Embryonic facial prominence (tissue), 1 donor: ENCODE data around the gene ECT2.
"Not testable (repeated sequence)": the region's sequence is repeated elsewhere in the genome, so short reads cannot be mapped to it uniquely, and the experiment has no call there.

Experiments
- DNase-seq: peaks from one replicate; pipeline ENCODE4 v3.0.0-alpha.2; 2016; ENCODE audit errors: extremely low spot score

Gene ECT2

GRCh38 chr3:172808969-172809546 is 58.5 kb downstream of the ECT2 start:
- peak; percentile 46 for DNase-seq

GRCh38 chr3:172811099-172811498 is 60.6 kb downstream of the ECT2 start:
- no peak for DNase-seq

- no peak for DNase-seq
Observed at GRCh38 chr3:172813462-172813861, 62.9 kb downstream of the ECT2 start.

- no peak for DNase-seq
Observed at GRCh38 chr3:172814738-172815137, 64.2 kb downstream of the ECT2 start.

- DNase-seq = no peak
Observed at GRCh38 chr3:172815857-172816256, 65.3 kb downstream of the ECT2 start.

GRCh38 chr3:172816281-172816680 is 65.8 kb downstream of the ECT2 start:
- no peak for DNase-seq

GRCh38 chr3:172816968-172817367 is 66.4 kb downstream of the ECT2 start:
- no peak for DNase-seq

GRCh38 chr3:172820492-172820891 is 70.0 kb downstream of the ECT2 start:
- no peak for DNase-seq

GRCh38 chr3:172824229-172824628 is 73.7 kb downstream of the ECT2 start:
- DNase-seq = no peak

- not testable (repeated sequence) for DNase-seq
Observed at GRCh38 chr3:172827231-172827630, 76.7 kb downstream of the ECT2 start.

GRCh38 chr3:172832983-172833382 is 82.5 kb downstream of the ECT2 start:
- no peak for DNase-seq

- no peak for DNase-seq
Observed at GRCh38 chr3:172836390-172836997, 86.0 kb downstream of the ECT2 start.

- no peak for DNase-seq
Observed at GRCh38 chr3:172839679-172840078, 89.2 kb downstream of the ECT2 start.

- DNase-seq = no peak
Observed at GRCh38 chr3:172840463-172840862, 89.9 kb downstream of the ECT2 start.

- no peak for DNase-seq
Observed at GRCh38 chr3:172840913-172841312, 90.4 kb downstream of the ECT2 start.

GRCh38 chr3:172844428-172844827 is 93.9 kb downstream of the ECT2 start:
- no peak for DNase-seq

- DNase-seq = no peak
Observed at GRCh38 chr3:172846103-172846561, 95.6 kb downstream of the ECT2 start.

- no peak for DNase-seq
Observed at GRCh38 chr3:172846706-172847105, 96.2 kb downstream of the ECT2 start.

- no peak for DNase-seq
Observed at GRCh38 chr3:172847292-172847691, 96.8 kb downstream of the ECT2 start.

- DNase-seq = no peak
Observed at GRCh38 chr3:172848910-172849309, 98.4 kb downstream of the ECT2 start.

GRCh38 chr3:172853005-172853404 is 102.5 kb downstream of the ECT2 start:
- DNase-seq = no peak

- DNase-seq = no peak
Observed at GRCh38 chr3:172853921-172854666, 103.6 kb downstream of the ECT2 start.

GRCh38 chr3:172855037-172855436 is 104.5 kb downstream of the ECT2 start:
- DNase-seq = no peak
